HCT116 (cell line): Measurements from ENCODE around the gene CRTC1. TPM values are rescaled to one million over a fixed set of nuclear protein-coding genes. Genes with fewer than 3 reads are reported as not detected.

Experiments
- ATAC-seq: fragments of 200-7000 bp; cut with Tn5 transposase; 2 replicates; pipeline ENCODE4 v1.9.1; 2020; ENCODE audit warnings: mild to moderate bottlenecking, moderate library complexity
- BruUV-seq: library from RNA; stranded (reverse); fragments of 400-500 nt; replicated peaks from 2 replicates; lab custom pipeline; 2021; lab: Mats Ljungman, UMichigan
- CTCF ChIA-PET: fragments of 300-600 bp; sonication (Branson Sonifier 250); formaldehyde crosslinking; loops from one replicate; lab custom pipeline; 2021; ENCODE audit warnings: antibody characterized with exemption; lab: Charles Lee
- POLR2A ChIA-PET: fragments of 300-600, 350-600 bp; sonication (Branson Sonifier 250); formaldehyde crosslinking; loops from one replicate; lab custom pipeline; 2021; ENCODE audit warnings: antibody characterized with exemption; lab: Charles Lee
- RAD21 ChIA-PET, 2 experiments: fragments of 300-600 bp; sonication (Branson Sonifier 250); formaldehyde crosslinking; loops; one replicate each; lab custom pipeline; 2023; ENCODE audit warnings: low total read pairs in 2 of 2; ENCODE audit not compliant: uncharacterized antibody in 2 of 2, unreplicated experiment in 2 of 2, low non-redundant PET in 1 of 2; lab: Charles Lee
- DNase-seq: peaks from one replicate; pipeline ENCODE4 v3.0.0-alpha.2; 2010; ENCODE audit warnings: low read depth, low spot score
- H2AFZ ChIP-seq: fragments of 200-600 bp; shearing (Covaris generic), sonication (generic); 2 replicates; pipeline ENCODE4 v1.6.1; 2017; ENCODE audit warnings: low read depth, mixed run types, mixed read lengths, antibody characterized with exemption, low read length; ENCODE audit not compliant: poor library complexity, severe bottlenecking
- H3K27ac ChIP-seq: 2 replicates; pipeline ENCODE4 v1.5.1; 2012; ENCODE audit warnings: low read depth, low read length
- H3K27me3 ChIP-seq: fragments of 200-600 bp; sonication (generic); 2 replicates; pipeline ENCODE4 v1.6.1; 2016; ENCODE audit warnings: mixed run types, low read length, mixed read lengths; ENCODE audit not compliant: insufficient read depth
- H3K36me3 ChIP-seq, 2 experiments: fragments of 200-500 bp in 1 of 2; fragments of 200-600 bp in 1 of 2; sonication (Bioruptor generic) in 1 of 2; sonication (generic) in 1 of 2; 2 replicates each; pipeline versions ENCODE4 v1.5.1 to v1.6.1; 2014 to 2016; ENCODE audit warnings: low read length in 2 of 2, inconsistent platforms in 1 of 2, mixed read lengths in 1 of 2, mixed run types in 1 of 2; ENCODE audit not compliant: insufficient read depth in 2 of 2, control insufficient read depth in 1 of 2
- H3K4me1 ChIP-seq, 2 experiments: fragments of 200-600 bp in 1 of 2; sonication (generic) in 1 of 2; 2 replicates each; pipeline versions ENCODE4 v1.5.1 to v1.6.1; 2012 to 2017; ENCODE audit warnings: low read length in 2 of 2, inconsistent platforms in 1 of 2, mild to moderate bottlenecking in 1 of 2, mixed read lengths in 1 of 2, mixed run types in 1 of 2, moderate library complexity in 1 of 2; ENCODE audit not compliant: insufficient read depth in 2 of 2, control insufficient read depth in 1 of 2
- H3K4me2 ChIP-seq: fragments of 200-600 bp; sonication (generic); 2 replicates; pipeline ENCODE4 v1.6.1; 2017; ENCODE audit warnings: mixed run types, low read length, mixed read lengths
- H3K4me3 ChIP-seq, 2 experiments: fragments of 200-600 bp in 1 of 2; sonication (generic) in 1 of 2; replicated peaks in 1 of 2; 2 replicates each; pipeline ENCODE4 v1.5.1; 2011 to 2016; ENCODE audit warnings: low read length in 2 of 2, control low read depth in 1 of 2, low read depth in 1 of 2, mild to moderate bottlenecking in 1 of 2, mixed read lengths in 1 of 2, mixed run types in 1 of 2
- H3K79me2 ChIP-seq: fragments of 200-600 bp; sonication (generic); 2 replicates; pipeline ENCODE4 v1.6.1; 2017; ENCODE audit warnings: mild to moderate bottlenecking, mixed run types, low read length, moderate library complexity, mixed read lengths; ENCODE audit not compliant: insufficient read depth
- H3K9ac ChIP-seq: fragments of 200-600 bp; sonication (generic); 2 replicates; pipeline ENCODE4 v1.6.1; 2016; ENCODE audit warnings: low read length, mixed read lengths
- H3K9me2 ChIP-seq: fragments of 200-600 bp; sonication (generic), shearing (Covaris generic); 2 replicates; pipeline ENCODE4 v1.6.1; 2017; ENCODE audit warnings: mixed run types, mild to moderate bottlenecking, moderate library complexity; ENCODE audit not compliant: insufficient read depth
- H3K9me3 ChIP-seq, 2 experiments: fragments of 200-500 bp in 1 of 2; fragments of 200-600 bp in 1 of 2; sonication (Bioruptor generic) in 1 of 2; sonication (generic) in 1 of 2; 2 replicates each; pipeline ENCODE4 v1.6.1; 2014 to 2017; ENCODE audit warnings: low read length in 2 of 2, mixed read lengths in 2 of 2, inconsistent platforms in 1 of 2, low read depth in 1 of 2, mild to moderate bottlenecking in 1 of 2, mixed run types in 1 of 2, moderate library complexity in 1 of 2; ENCODE audit not compliant: control insufficient read depth in 1 of 2, insufficient read depth in 1 of 2
- H4K20me1 ChIP-seq: fragments of 200-600 bp; sonication (generic), shearing (Covaris generic); 2 replicates; pipeline ENCODE4 v1.6.1; 2017; ENCODE audit warnings: mixed run types, mild to moderate bottlenecking, moderate library complexity; ENCODE audit not compliant: insufficient read depth
- EGR1 ChIP-seq: IDR thresholded peaks from 2 replicates; pipeline ENCODE4 v1.6.1; 2012; ENCODE audit warnings: low read depth
- ELF1 ChIP-seq: IDR thresholded peaks from 2 replicates; pipeline ENCODE4 v1.6.1; 2012; ENCODE audit warnings: low read depth, borderline replicate concordance
- EZH2 ChIP-seq: fragments of 200-600 bp; sonication (generic); IDR thresholded peaks from 2 replicates; pipeline ENCODE4 v1.6.1; 2017; ENCODE audit warnings: antibody characterized with exemption, mixed run types
- FOSL1 ChIP-seq: IDR thresholded peaks from 2 replicates; pipeline ENCODE4 v1.6.1; 2012; ENCODE audit warnings: low read depth
- JUND ChIP-seq: IDR thresholded peaks from 2 replicates; pipeline ENCODE4 v1.6.1; 2012
- SIN3A ChIP-seq: IDR thresholded peaks from 2 replicates; pipeline ENCODE4 v1.6.1; 2012; ENCODE audit warnings: low read depth
- SP1 ChIP-seq: IDR thresholded peaks from 2 replicates; pipeline ENCODE4 v1.6.1; 2012; ENCODE audit warnings: low read depth
- SRF ChIP-seq: IDR thresholded peaks from 2 replicates; pipeline ENCODE4 v1.6.1; 2012; ENCODE audit warnings: low read depth
- TCF7L2 ChIP-seq: IDR thresholded peaks from 2 replicates; pipeline ENCODE4 v1.7.0; 2011; ENCODE audit warnings: borderline replicate concordance, inconsistent platforms; ENCODE audit not compliant: insufficient read depth, insufficient read length; ENCODE audit errors: extremely low read depth
- ZFX ChIP-seq: fragments of 450-650 bp; IDR thresholded peaks from 2 replicates; pipeline ENCODE4 v1.6.1; 2017
- intact Hi-C: fragments of 100-400 bp; cut with micrococcal nuclease; formaldehyde crosslinking; loops from 2 replicates; pipeline ENCODE4 v1.10.0; 2022
- total RNA-seq: library from RNA; stranded (reverse); gene quantifications from one replicate; pipeline ENCODE4 v1.2.1, GENCODE V29; 2021; ENCODE audit not compliant: unreplicated experiment
- TF ChIP-seq, protein P1 (sequence below), 3 experiments: fragments of 200-600 bp in 1 of 3; sonication (generic) in 1 of 3; IDR thresholded peaks in 2 of 3; conservative IDR thresholded peaks in 1 of 3; 2 replicates each; pipeline ENCODE4 v1.5.1; 2012 to 2017; ENCODE audit warnings: low read depth in 2 of 3, low read length in 2 of 3, antibody characterized with exemption in 1 of 3, borderline replicate concordance in 1 of 3, control low read depth in 1 of 3, mild to moderate bottlenecking in 1 of 3, mixed read lengths in 1 of 3, mixed run types in 1 of 3, moderate library complexity in 1 of 3; ENCODE audit not compliant: insufficient read depth in 1 of 3
- TF ChIP-seq, protein P2 (sequence below): IDR thresholded peaks from 2 replicates; pipeline ENCODE4 v1.6.1; 2012; ENCODE audit warnings: low read depth
- TF ChIP-seq, protein P3 (sequence below): IDR thresholded peaks from 2 replicates; pipeline ENCODE4 v1.6.1; 2012

The CRTC1 gene
- total RNA-seq, 1 experiment from 2014 or later, result 14.9 TPM

DNA sequence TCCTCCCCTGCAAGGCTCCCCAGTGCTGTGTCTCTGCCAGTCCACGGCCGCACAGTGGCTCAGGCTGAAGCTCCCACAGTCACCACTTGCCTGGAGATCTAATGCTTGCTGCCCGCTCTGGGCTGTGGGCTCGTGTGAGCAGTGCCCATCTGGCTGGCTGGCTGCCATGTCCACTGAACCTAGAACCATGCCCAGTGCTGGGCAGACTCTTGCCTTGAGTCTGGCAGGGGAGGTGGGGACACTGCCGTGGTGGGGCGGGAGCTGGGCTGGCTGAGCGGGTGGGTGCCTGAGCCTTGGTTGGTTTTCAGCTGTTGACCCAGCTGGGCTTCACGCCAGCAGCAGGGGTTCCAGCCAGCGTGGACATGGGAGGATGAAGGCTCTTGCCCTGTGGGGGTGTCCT lies 52.3 kb downstream of the CRTC1 start:
- BruUV-seq, result no TSS peak
- ChIA-PET POLR2A (no interaction called here), CTCF (no interaction called here), RAD21 (no interaction called here)
- no peak for DNase-seq
- Histone ChIP-seq H3K4me2 (no peak overlapping the region), H3K9me3 (no peaks in the 10 kb centered on the region), H3K27ac (no peak overlapping the region), H3K27me3 (no peaks in the 10 kb centered on the region), H3K9me2 (no peaks in the 10 kb centered on the region), H4K20me1 (no peaks in the 10 kb centered on the region), H3K79me2 (no peaks in the 10 kb centered on the region), H2AFZ (no peak overlapping the region), H3K9ac (no peak overlapping the region), H3K4me3 (no peak overlapping the region), H3K36me3 (no peaks in the 10 kb centered on the region), H3K4me1 (peaks cover 4 to 12% of the 10 kb centered on the region in 2 experiments; a peak in 3 of 4 replicates)
- no peak for TF ChIP-seq SRF
- no peak for TF ChIP-seq FOSL1
- ATAC-seq, result no peak
- intact Hi-C loops, result no loop called here

DNA sequence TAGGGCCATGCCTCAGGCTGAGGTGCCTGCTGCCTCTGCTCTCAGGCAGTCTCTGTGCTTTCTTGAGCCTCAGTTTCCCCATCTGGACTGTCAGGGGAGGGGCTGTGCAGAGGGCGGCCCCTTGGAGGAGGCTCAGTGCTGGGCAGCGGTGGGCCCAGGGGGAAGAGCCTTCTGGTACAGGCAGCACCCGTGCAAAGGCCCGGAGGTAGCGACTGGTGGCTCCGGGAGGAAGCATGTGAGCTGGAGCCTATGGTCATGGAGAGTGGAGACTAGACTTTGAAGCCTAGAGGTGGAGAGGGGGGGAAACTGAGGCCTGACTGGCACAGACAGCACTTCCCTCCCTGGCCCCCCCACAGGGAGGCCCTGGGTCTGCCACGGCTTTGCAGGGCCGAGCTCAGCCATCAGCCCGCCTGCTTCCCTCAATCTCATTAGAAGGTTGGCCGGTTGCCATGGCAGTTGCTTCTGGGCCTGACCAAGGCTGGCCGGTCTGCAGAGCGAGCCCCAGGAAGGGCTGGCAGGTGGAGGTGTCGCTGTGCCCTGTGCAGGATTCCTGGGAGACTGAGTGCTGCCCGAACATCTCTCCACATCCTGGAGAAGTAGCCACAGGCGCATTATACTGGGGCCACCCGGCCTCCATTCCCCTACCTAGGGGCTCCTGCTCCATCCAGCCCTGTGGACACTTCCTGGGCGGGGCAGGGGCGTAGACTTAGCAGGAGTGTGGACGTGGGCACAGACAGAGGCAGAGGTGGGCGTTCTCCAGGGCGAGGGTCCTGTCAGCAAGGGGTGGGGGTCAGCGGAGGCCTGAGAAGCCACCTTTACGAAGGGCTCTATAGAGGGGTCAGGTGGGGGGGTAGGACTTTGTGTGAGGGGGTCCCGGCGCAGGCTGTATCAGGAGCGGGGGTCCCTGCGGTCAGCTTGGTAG lies 53.2 kb downstream of the CRTC1 start:
- no peak overlapping the region for H3K4me2 ChIP-seq
- POLR2A ChIA-PET, result no interaction called here
- DNase-seq, result no peak
- H3K27me3 ChIP-seq, result no peaks in the 10 kb centered on the region
- H3K9me2 ChIP-seq, result no peaks in the 10 kb centered on the region
- ATAC-seq, result no peak
- no peak overlapping the region for H2AFZ ChIP-seq
- H3K36me3 ChIP-seq, result no peaks in the 10 kb centered on the region
- H3K27ac ChIP-seq, result no peak overlapping the region
- TF ChIP-seq SP1 (no peak), EGR1 (no peak), SIN3A (no peak), ELF1 (no peak), ZFX (no peak), JUND (no peak), TCF7L2 (no peak), SRF (no peak), EZH2 (no peak), FOSL1 (no peak)
- TF ChIP-seq, protein P1, sequence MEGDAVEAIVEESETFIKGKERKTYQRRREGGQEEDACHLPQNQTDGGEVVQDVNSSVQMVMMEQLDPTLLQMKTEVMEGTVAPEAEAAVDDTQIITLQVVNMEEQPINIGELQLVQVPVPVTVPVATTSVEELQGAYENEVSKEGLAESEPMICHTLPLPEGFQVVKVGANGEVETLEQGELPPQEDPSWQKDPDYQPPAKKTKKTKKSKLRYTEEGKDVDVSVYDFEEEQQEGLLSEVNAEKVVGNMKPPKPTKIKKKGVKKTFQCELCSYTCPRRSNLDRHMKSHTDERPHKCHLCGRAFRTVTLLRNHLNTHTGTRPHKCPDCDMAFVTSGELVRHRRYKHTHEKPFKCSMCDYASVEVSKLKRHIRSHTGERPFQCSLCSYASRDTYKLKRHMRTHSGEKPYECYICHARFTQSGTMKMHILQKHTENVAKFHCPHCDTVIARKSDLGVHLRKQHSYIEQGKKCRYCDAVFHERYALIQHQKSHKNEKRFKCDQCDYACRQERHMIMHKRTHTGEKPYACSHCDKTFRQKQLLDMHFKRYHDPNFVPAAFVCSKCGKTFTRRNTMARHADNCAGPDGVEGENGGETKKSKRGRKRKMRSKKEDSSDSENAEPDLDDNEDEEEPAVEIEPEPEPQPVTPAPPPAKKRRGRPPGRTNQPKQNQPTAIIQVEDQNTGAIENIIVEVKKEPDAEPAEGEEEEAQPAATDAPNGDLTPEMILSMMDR (IDR thresholded peaks at IDR 0.05 in 2 of 3, conservative IDR thresholded peaks at IDR 0.05 in 1 of 3; ENCODE audit: borderline replicate concordance in 1 of 3, insufficient read depth in 1 of 3, low read depth in 2 of 3, low read length in 2 of 3), result no peak
- TF ChIP-seq, protein P2, sequence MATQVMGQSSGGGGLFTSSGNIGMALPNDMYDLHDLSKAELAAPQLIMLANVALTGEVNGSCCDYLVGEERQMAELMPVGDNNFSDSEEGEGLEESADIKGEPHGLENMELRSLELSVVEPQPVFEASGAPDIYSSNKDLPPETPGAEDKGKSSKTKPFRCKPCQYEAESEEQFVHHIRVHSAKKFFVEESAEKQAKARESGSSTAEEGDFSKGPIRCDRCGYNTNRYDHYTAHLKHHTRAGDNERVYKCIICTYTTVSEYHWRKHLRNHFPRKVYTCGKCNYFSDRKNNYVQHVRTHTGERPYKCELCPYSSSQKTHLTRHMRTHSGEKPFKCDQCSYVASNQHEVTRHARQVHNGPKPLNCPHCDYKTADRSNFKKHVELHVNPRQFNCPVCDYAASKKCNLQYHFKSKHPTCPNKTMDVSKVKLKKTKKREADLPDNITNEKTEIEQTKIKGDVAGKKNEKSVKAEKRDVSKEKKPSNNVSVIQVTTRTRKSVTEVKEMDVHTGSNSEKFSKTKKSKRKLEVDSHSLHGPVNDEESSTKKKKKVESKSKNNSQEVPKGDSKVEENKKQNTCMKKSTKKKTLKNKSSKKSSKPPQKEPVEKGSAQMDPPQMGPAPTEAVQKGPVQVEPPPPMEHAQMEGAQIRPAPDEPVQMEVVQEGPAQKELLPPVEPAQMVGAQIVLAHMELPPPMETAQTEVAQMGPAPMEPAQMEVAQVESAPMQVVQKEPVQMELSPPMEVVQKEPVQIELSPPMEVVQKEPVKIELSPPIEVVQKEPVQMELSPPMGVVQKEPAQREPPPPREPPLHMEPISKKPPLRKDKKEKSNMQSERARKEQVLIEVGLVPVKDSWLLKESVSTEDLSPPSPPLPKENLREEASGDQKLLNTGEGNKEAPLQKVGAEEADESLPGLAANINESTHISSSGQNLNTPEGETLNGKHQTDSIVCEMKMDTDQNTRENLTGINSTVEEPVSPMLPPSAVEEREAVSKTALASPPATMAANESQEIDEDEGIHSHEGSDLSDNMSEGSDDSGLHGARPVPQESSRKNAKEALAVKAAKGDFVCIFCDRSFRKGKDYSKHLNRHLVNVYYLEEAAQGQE, result no peak
- TF ChIP-seq, protein P3, sequence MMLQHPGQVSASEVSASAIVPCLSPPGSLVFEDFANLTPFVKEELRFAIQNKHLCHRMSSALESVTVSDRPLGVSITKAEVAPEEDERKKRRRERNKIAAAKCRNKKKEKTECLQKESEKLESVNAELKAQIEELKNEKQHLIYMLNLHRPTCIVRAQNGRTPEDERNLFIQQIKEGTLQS, result no peak
- no TSS peak for BruUV-seq
- RAD21 ChIA-PET, result no interaction called here
- no peaks in the 10 kb centered on the region for H4K20me1 ChIP-seq
- H3K9ac ChIP-seq, result no peak overlapping the region
- no peaks in the 10 kb centered on the region for H3K79me2 ChIP-seq
- H3K4me3 ChIP-seq, result no peak overlapping the region
- CTCF ChIA-PET, result no interaction called here
- intact Hi-C loops, result no loop called here
- H3K9me3 ChIP-seq, result no peaks in the 10 kb centered on the region
- H3K4me1 ChIP-seq, result peaks cover 0 to 3% of the 10 kb centered on the region in 2 experiments; a peak in 1 of 4 replicates
